K562 (cell line): ENCODE results near the gene LPGAT1. TPM values are rescaled to one million over a fixed set of nuclear protein-coding genes. Genes with fewer than 3 reads are reported as not detected.

ENCODE experiments used
- ATAC-seq: fragments of 200-7000 bp; cut with Tn5 transposase; 3 replicates; pipeline ENCODE4 v1.9.1; 2020; ENCODE audit warnings: moderate library complexity
- BruUV-seq: library from RNA; stranded (reverse); fragments of 400-500 nt; replicated peaks from 2 replicates; lab custom pipeline; 2021; lab: Mats Ljungman, UMichigan
- CTCF ChIA-PET: fragments of 300-600 bp; formaldehyde crosslinking; extraction: SDS; loops from one replicate; lab custom pipeline; 2021; ENCODE audit warnings: low intra/inter-chr PET ratio; lab: Yijun Ruan, JAX
- POLR2A ChIA-PET: fragments of 300-600, 350-650 bp; sonication (Branson Sonifier 250); formaldehyde crosslinking; extraction: SDS; loops from one replicate; lab custom pipeline; 2021; ENCODE audit warnings: antibody characterized with exemption, inconsistent platforms; lab: Yijun Ruan, JAX
- DNase-seq, 4 experiments: peaks; one replicate each; pipeline versions ENCODE4 v3.0.0 to v3.0.0-alpha.2; 2011 to 2018; ENCODE audit warnings: low spot score in 3 of 4, mixed read lengths in 3 of 4; ENCODE audit errors: extremely low read depth in 1 of 4
- FAIRE-seq: peaks from 2 replicates; lab custom pipeline; 2011; peaks lifted over from hg19 to GRCh38; lab: Jason Lieb, UNC
- H2AFZ ChIP-seq: 2 replicates; pipeline ENCODE4 v1.6.0; 2011; ENCODE audit warnings: low read depth, low read length, control low read depth, inconsistent platforms
- H3K27ac ChIP-seq: fragments of 200-600 bp; 3 replicates; pipeline ENCODE4 v1.8.0; 2011; ENCODE audit warnings: low read depth, mild to moderate bottlenecking, control low read depth, inconsistent platforms, low read length, moderate library complexity, mixed read lengths; ENCODE audit errors: extremely low read depth
- H3K27me3 ChIP-seq, 2 experiments: fragments of 300-600 bp in 1 of 2; 2 replicates in 1 of 2; 3 replicates in 1 of 2; pipeline versions ENCODE4 v1.6.0 to v1.8.0; 2011; ENCODE audit warnings: inconsistent platforms in 2 of 2, low read length in 2 of 2, mild to moderate bottlenecking in 1 of 2, mixed read lengths in 1 of 2, moderate library complexity in 1 of 2; ENCODE audit not compliant: control insufficient read depth in 2 of 2, insufficient read depth in 2 of 2
- H3K36me3 ChIP-seq: fragments of 300-600 bp; 3 replicates; pipeline ENCODE4 v1.8.0; 2011; ENCODE audit warnings: mild to moderate bottlenecking, low read length, inconsistent platforms; ENCODE audit not compliant: control insufficient read depth, insufficient read depth
- H3K4me1 ChIP-seq, 2 experiments: fragments of 200-600 bp in 1 of 2; replicated peaks in 1 of 2; 2 replicates in 1 of 2; 3 replicates in 1 of 2; pipeline versions ENCODE4 v1.5.1 to v1.8.0; 2011; ENCODE audit warnings: inconsistent platforms in 2 of 2, low read length in 2 of 2, mild to moderate bottlenecking in 1 of 2, mixed read lengths in 1 of 2, moderate library complexity in 1 of 2; ENCODE audit not compliant: control insufficient read depth in 2 of 2, insufficient read depth in 2 of 2
- H3K4me2 ChIP-seq: 2 replicates; pipeline ENCODE4 v1.6.1; 2011; ENCODE audit warnings: low read length, control low read depth, inconsistent platforms, mixed read lengths; ENCODE audit not compliant: insufficient read depth
- H3K4me3 ChIP-seq: fragments of 200-600 bp; sonication (generic), shearing (Covaris generic); 2 replicates; pipeline ENCODE4 v1.5.1; 2016; ENCODE audit warnings: control low read depth, inconsistent platforms
- H3K79me2 ChIP-seq: fragments of 200-600 bp; 3 replicates; pipeline ENCODE4 v1.8.0; 2011; ENCODE audit warnings: low read length, inconsistent platforms; ENCODE audit not compliant: control insufficient read depth, insufficient read depth
- H3K9ac ChIP-seq, 2 experiments: 2 replicates each; pipeline versions ENCODE4 v1.6.0 to v1.6.1; 2011; ENCODE audit warnings: low read depth in 2 of 2, low read length in 2 of 2, control low read depth in 1 of 2, inconsistent platforms in 1 of 2, mild to moderate bottlenecking in 1 of 2, mixed read lengths in 1 of 2; ENCODE audit not compliant: insufficient read depth in 1 of 2
- H3K9me1 ChIP-seq: one replicate; pipeline ENCODE4 v1.6.0; 2011; ENCODE audit warnings: inconsistent platforms, mild to moderate bottlenecking, low read length, moderate library complexity; ENCODE audit not compliant: control insufficient read depth, insufficient read depth
- H3K9me3 ChIP-seq: replicated peaks from 2 replicates; pipeline ENCODE4 v1.5.1; 2011; ENCODE audit warnings: low read depth, low read length, inconsistent platforms; ENCODE audit not compliant: control insufficient read depth, insufficient read depth
- H4K20me1 ChIP-seq: replicated peaks from 2 replicates; pipeline ENCODE4 v1.6.1; 2011; ENCODE audit warnings: low read length, inconsistent platforms, mixed read lengths; ENCODE audit not compliant: control insufficient read depth, insufficient read depth
- BMI1 ChIP-seq: fragments of 150-350 bp; IDR thresholded peaks from 2 replicates; pipeline ENCODE4 v1.6.1; 2014; ENCODE audit warnings: low read length
- CCAR2 ChIP-seq: fragments of 200-400 bp; formaldehyde crosslinking; IDR thresholded peaks from 2 replicates; pipeline ENCODE4 v1.6.1; 2017; ENCODE audit warnings: mild to moderate bottlenecking, low read depth, low read length
- DACH1 ChIP-seq: fragments of 450-650 bp; IDR thresholded peaks from 2 replicates; pipeline ENCODE4 v1.6.1; 2018; ENCODE audit not compliant: partially characterized antibody
- ETV5 ChIP-seq: sonication (generic); formaldehyde crosslinking; IDR thresholded peaks from 2 replicates; pipeline ENCODE4 v1.4.0; 2020; ENCODE audit warnings: low read depth, mild to moderate bottlenecking, missing genetic modification reagents
- HMG20A ChIP-seq: fragments of 450-650 bp; formaldehyde crosslinking; conservative IDR thresholded peaks from 2 replicates; pipeline ENCODE4 v1.4.0; 2020; ENCODE audit warnings: mild to moderate bottlenecking, mixed read lengths
- KDM1A ChIP-seq, 2 experiments: fragments of 450-650 bp; IDR thresholded peaks; 2 replicates each; pipeline ENCODE4 v1.6.1; 2016; ENCODE audit warnings: mild to moderate bottlenecking in 2 of 2
- NRF1 ChIP-seq, 2 experiments: fragments of 450-650 bp; IDR thresholded peaks in 1 of 2; conservative IDR thresholded peaks in 1 of 2; 2 replicates each; pipeline ENCODE4 v1.6.1; 2014; ENCODE audit warnings: mild to moderate bottlenecking in 2 of 2
- SETDB1 ChIP-seq: IDR thresholded peaks from one replicate; pipeline ENCODE4 v1.6.1; 2012; ENCODE audit warnings: low read length, control low read depth, inconsistent platforms
- SREBF1 ChIP-seq: fragments of 150-350 bp; IDR thresholded peaks from 2 replicates; pipeline ENCODE4 v1.6.1; 2014; ENCODE audit warnings: antibody characterized with exemption, low read depth, low read length, borderline replicate concordance
- STAT5B ChIP-seq: fragments of 250-450 bp; sonication (Bioruptor Pico); IDR thresholded peaks from 2 replicates; pipeline ENCODE4 v1.8.0; 2021; ENCODE audit warnings: mild to moderate bottlenecking, inconsistent platforms
- TCF3 ChIP-seq: sonication (generic); formaldehyde crosslinking; IDR thresholded peaks from 2 replicates; pipeline ENCODE4 v1.4.0; 2020; ENCODE audit warnings: mild to moderate bottlenecking, missing genetic modification reagents
- ZBTB7A ChIP-seq: IDR thresholded peaks from 2 replicates; pipeline ENCODE4 v1.6.1; 2011; ENCODE audit warnings: low read depth, mild to moderate bottlenecking, low read length, moderate library complexity, borderline replicate concordance; ENCODE audit not compliant: control insufficient read depth
- ZNF644 ChIP-seq: fragments of 200-800 bp; sonication (Bioruptor generic); IDR thresholded peaks from 2 replicates; pipeline ENCODE4 v1.6.1; 2016; ENCODE audit warnings: low read depth, missing genetic modification characterization, missing compliant biosample characterization
- ZNF785 ChIP-seq: fragments of 250-450 bp; sonication (Bioruptor Pico); IDR thresholded peaks from 2 replicates; pipeline ENCODE4 v1.4.0; 2020; ENCODE audit warnings: mild to moderate bottlenecking
- WGBS: fragments of 100-300 bp; shearing (Covaris generic); methylation state at CpG from one replicate; pipeline ENCODE4 v1.1.6; 2016; ENCODE audit warnings: low coverage, mixed read lengths; ENCODE audit not compliant: insufficient coverage; ENCODE audit errors: missing lambda C conversion rate; 5-methylcytosine and 5-hydroxymethylcytosine counted together
- in situ Hi-C: fragments of 300-500 bp; cut with MboI; formaldehyde crosslinking; loops from 4 replicates; pipeline ENCODE4 v1.15.0; 2018; ENCODE audit warnings: inconsistent platforms, mixed read lengths
- intact Hi-C: fragments of 100-400 bp; cut with micrococcal nuclease; formaldehyde crosslinking; loops from 2 replicates; pipeline ENCODE4 v1.14.2; 2022
- polyA plus RNA-seq, 8 experiments: library from polyadenylated mRNA; depleted of rRNA in 4 of 8; stranded (reverse) in 5 of 8; unstranded in 3 of 8; fragments of >200 nt; fragmentation: Nextera tagmentation in 2 of 8; fragmentation: Illumina TruSeq in 1 of 8; extraction: Ambion mirVana in 2 of 8; extraction: Trizol in 1 of 8; gene quantifications; 2 replicates each; pipeline versions ENCODE4 v1.2.1 to v1.2.3, GENCODE V29; 2011 to 2014; ENCODE audit warnings: inconsistent platforms in 1 of 8, missing spikeins in 1 of 8
- total RNA-seq, 7 experiments: library from RNA; depleted of rRNA in 6 of 7; stranded (reverse); fragments of >200 nt in 6 of 7; fragmentation: Illumina TruSeq in 2 of 7; extraction: Trizol in 2 of 7; gene quantifications; 2 replicates each; pipeline versions ENCODE4 v1.2.1 to v1.2.3, GENCODE V29; 2011 to 2021; ENCODE audit warnings: low replicate concordance in 1 of 7
- TF ChIP-seq, protein P1 (sequence below), 3 experiments: fragments of 200-800 bp in 1 of 3; fragments of 250-450 bp in 1 of 3; fragments of 450-650 bp in 1 of 3; sonication (Bioruptor Pico) in 1 of 3; sonication (Bioruptor generic) in 1 of 3; formaldehyde crosslinking in 1 of 3; IDR thresholded peaks; 2 replicates each; pipeline versions ENCODE4 v1.6.1 to v1.8.0; 2016 to 2022; ENCODE audit warnings: mild to moderate bottlenecking in 2 of 3, missing genetic modification characterization in 2 of 3, missing compliant biosample characterization in 1 of 3, moderate library complexity in 1 of 3
- TF ChIP-seq, protein P2 (sequence below), 2 experiments: fragments of 450-650 bp; IDR thresholded peaks; 2 replicates each; pipeline ENCODE4 v1.6.1; 2018; ENCODE audit warnings: mild to moderate bottlenecking in 2 of 2, low read depth in 1 of 2; ENCODE audit not compliant: partially characterized antibody in 2 of 2

LPGAT1 gene
- total and polyA plus RNA-seq, 9 of the 15 experiments (the other 6 are each of a cell fraction or from before 2014, with no cell fraction given), result 5.7 to 31.4 (median 16.3) TPM

DNA sequence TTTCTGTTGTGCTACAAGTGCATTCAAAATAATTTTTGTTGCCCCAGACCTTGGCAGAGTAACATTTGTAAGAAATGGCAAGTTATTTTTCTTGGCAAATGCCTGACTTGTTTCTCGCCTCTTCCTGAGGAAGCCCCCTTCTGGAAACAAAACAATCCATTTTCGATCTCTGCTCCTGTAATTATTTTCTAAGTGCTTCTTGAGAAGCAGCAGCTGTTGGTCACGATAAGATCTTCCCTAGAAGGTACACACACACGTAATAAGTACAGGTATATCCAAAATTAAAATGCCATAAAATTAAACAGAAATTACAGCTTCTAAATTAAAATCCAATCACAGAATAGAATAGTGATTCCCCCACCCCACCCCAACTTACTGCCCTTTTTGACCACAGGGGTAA is 47.3 kb downstream of the LPGAT1 start:
- Histone ChIP-seq H3K4me1 (peaks cover 0 to 4% of the 10 kb centered on the region in 2 experiments; a peak in 2 of 5 replicates), H3K9me1 (no peaks in the 10 kb centered on the region), H3K9ac (no peak overlapping the region), H3K4me3 (no peak overlapping the region), H2AFZ (no peak overlapping the region), H3K79me2 (no peaks in the 10 kb centered on the region), H3K36me3 (peaks cover 5% of the 10 kb centered on the region; the same call in 1 of the 3 replicates), H3K9me3 (no peaks in the 10 kb centered on the region), H3K4me2 (no peak overlapping the region), H3K27me3 (no peaks in the 10 kb centered on the region), H4K20me1 (no peaks in the 10 kb centered on the region), H3K27ac (no peak overlapping the region)
- 69% methylated on average over 4 of the region's 4 CpGs for WGBS
- FAIRE-seq (no peak), ATAC-seq (no peak), DNase-seq (no peak)
- no TSS peak for BruUV-seq
- in situ Hi-C loops, result no loop called here
- no peak for TF ChIP-seq TCF3 (CRISPR knock-in tag)
- TF ChIP-seq SETDB1, result no peak
- TF ChIP-seq, protein P1, sequence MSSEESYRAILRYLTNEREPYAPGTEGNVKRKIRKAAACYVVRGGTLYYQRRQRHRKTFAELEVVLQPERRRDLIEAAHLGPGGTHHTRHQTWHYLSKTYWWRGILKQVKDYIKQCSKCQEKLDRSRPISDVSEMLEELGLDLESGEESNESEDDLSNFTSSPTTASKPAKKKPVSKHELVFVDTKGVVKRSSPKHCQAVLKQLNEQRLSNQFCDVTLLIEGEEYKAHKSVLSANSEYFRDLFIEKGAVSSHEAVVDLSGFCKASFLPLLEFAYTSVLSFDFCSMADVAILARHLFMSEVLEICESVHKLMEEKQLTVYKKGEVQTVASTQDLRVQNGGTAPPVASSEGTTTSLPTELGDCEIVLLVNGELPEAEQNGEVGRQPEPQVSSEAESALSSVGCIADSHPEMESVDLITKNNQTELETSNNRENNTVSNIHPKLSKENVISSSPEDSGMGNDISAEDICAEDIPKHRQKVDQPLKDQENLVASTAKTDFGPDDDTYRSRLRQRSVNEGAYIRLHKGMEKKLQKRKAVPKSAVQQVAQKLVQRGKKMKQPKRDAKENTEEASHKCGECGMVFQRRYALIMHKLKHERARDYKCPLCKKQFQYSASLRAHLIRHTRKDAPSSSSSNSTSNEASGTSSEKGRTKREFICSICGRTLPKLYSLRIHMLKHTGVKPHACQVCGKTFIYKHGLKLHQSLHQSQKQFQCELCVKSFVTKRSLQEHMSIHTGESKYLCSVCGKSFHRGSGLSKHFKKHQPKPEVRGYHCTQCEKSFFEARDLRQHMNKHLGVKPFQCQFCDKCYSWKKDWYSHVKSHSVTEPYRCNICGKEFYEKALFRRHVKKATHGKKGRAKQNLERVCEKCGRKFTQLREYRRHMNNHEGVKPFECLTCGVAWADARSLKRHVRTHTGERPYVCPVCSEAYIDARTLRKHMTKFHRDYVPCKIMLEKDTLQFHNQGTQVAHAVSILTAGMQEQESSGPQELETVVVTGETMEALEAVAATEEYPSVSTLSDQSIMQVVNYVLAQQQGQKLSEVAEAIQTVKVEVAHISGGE (CRISPR knock-in tag; IDR thresholded peaks at IDR 0.05), result no peak
- no peak for TF ChIP-seq BMI1
- TF ChIP-seq DACH1, result no peak
- no peak for TF ChIP-seq KDM1A (IDR thresholded peaks at IDR 0.05)
- no peak for TF ChIP-seq STAT5B (CRISPR knock-in tag)
- TF ChIP-seq ZNF785 (CRISPR knock-in tag), result no peak
- TF ChIP-seq ZNF644, result no peak
- no peak for TF ChIP-seq NRF1 (conservative IDR thresholded peaks at IDR 0.05 in 1 of 2, IDR thresholded peaks at IDR 0.05 in 1 of 2)
- no peak for TF ChIP-seq CCAR2
- no peak for TF ChIP-seq ETV5
- TF ChIP-seq ZBTB7A, result no peak
- no peak for TF ChIP-seq HMG20A
- TF ChIP-seq SREBF1, result no peak
- TF ChIP-seq, protein P2, sequence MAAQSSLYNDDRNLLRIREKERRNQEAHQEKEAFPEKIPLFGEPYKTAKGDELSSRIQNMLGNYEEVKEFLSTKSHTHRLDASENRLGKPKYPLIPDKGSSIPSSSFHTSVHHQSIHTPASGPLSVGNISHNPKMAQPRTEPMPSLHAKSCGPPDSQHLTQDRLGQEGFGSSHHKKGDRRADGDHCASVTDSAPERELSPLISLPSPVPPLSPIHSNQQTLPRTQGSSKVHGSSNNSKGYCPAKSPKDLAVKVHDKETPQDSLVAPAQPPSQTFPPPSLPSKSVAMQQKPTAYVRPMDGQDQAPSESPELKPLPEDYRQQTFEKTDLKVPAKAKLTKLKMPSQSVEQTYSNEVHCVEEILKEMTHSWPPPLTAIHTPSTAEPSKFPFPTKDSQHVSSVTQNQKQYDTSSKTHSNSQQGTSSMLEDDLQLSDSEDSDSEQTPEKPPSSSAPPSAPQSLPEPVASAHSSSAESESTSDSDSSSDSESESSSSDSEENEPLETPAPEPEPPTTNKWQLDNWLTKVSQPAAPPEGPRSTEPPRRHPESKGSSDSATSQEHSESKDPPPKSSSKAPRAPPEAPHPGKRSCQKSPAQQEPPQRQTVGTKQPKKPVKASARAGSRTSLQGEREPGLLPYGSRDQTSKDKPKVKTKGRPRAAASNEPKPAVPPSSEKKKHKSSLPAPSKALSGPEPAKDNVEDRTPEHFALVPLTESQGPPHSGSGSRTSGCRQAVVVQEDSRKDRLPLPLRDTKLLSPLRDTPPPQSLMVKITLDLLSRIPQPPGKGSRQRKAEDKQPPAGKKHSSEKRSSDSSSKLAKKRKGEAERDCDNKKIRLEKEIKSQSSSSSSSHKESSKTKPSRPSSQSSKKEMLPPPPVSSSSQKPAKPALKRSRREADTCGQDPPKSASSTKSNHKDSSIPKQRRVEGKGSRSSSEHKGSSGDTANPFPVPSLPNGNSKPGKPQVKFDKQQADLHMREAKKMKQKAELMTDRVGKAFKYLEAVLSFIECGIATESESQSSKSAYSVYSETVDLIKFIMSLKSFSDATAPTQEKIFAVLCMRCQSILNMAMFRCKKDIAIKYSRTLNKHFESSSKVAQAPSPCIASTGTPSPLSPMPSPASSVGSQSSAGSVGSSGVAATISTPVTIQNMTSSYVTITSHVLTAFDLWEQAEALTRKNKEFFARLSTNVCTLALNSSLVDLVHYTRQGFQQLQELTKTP (IDR thresholded peaks at IDR 0.05; ENCODE audit: low read depth in 1 of 2, partially characterized antibody in 2 of 2), result no peak
- intact Hi-C loops, result no loop called here
- POLR2A ChIA-PET, result no interaction called here
- CTCF ChIA-PET, result no interaction called here
